NCI-H82 treated with DMSO at 0.1 percent for 48 hours (cell line): ENCODE data around the gene TAF4.
"Not testable (repeated sequence)": the region's sequence is repeated elsewhere in the genome, so short reads cannot be mapped to it uniquely, and the experiment has no call there.

Source experiments
- DNase-seq: peaks from one replicate; lab custom pipeline; 2025; ENCODE audit not compliant: unreplicated experiment; lab: John Stamatoyannopoulos, UW

The TAF4 gene

DNA sequence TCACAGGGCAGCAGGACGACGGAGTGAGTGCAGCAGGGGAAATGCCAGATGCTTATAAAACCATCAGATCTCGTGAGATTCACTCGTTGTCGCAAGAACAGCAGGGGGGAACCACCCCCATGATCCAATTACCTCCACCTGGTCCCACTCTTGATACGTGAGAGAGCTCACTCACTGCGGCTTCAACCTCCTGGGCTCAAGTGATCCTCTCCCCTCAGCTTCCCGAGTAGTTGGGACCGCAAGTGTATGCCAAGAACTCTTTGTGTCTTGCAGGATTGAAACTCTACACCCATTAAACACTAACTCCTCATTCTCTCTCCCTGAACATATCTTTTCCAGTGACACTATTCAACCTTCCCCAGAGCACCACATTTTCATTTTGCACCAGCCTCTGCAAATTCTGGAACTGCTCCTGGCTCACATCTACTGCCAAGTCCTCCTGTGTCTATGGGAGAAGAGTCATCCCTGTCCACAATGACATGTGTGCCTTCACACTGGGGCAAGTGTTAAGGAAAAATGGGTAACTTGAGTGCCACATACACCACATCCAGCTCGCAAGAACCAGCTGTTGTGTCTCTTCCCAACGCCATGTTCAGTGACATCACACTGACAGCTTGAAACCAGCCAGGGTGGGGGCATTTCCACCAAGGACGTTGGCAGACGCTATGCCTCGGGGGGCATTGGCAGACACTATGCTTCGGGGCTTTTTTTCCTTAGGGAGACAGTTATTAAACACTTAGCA is 14.7 kb upstream of the TAF4 start:
- DNase-seq: peak; percentile 20

DNA sequence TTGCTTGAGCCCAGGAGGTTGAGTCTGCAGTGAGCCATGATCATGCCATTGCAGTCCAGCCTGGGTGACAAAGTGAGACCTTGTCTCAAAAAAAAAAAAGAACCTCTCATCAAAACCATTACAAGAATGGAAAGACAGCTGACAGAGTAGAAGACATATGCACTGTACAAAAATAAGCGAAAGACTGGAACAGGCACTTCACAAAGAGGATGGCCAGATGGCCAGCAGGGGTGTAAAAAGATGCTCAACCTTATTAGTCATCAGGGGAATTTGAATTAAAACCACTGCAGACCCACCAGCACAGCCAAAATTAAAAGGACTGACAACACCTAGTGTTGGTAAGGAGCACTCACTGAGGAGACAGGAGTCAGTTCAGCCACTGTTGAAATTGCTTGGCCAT is 13.5 kb upstream of the TAF4 start:
- no peak for DNase-seq

DNA sequence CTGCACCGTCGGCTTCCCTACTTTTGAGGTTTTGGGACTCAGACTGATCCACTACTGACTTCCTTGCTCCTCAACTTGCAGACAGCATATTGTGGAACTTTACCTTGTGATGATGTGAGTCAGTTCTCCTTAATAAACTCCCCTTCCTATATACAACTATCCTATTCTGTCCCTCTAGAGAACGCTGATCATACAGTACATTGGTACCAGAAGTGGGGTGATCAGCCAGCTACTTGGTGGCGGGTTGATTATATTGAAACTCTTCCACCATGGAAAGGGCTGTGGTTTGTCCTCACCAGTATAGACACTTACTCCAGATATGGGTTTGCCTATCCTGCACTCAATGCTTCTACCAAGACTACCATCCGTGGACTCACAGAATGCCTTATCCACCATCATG is 7.6 kb upstream of the TAF4 start:
- no peak for DNase-seq

DNA sequence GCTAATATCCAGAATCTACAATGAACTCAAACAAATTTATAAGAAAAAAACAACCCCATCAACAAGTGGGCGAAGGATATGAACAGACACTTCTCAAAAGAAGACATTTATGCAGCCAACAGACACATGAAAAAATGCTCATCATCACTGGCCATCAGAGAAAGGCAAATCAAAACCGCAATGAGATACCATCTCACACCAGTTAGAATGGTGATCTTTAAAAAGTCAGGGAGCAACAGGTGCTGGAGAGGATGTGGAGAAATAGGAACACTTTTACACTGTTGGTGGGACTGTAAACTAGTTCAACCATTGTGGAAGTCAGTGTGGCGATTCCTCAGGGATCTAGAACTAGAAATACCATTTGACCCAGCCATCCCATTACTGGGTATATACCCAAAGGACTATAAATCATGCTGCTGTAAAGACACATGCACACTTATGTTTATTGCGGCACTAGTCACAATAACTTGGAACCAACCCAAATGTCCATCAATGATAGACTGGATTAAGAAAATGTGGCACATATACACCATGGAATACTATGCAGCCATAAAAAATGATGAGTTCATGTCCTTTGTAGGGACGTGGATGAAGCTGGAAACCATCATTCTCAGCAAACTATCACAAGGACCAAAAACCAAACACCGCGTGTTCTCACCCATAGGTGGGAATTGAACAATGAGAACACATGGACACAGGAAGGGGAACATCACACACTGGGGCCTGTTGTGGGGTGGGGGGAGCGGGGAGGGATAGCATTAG is 6.2 kb upstream of the TAF4 start:
- not testable (repeated sequence) for DNase-seq

DNA sequence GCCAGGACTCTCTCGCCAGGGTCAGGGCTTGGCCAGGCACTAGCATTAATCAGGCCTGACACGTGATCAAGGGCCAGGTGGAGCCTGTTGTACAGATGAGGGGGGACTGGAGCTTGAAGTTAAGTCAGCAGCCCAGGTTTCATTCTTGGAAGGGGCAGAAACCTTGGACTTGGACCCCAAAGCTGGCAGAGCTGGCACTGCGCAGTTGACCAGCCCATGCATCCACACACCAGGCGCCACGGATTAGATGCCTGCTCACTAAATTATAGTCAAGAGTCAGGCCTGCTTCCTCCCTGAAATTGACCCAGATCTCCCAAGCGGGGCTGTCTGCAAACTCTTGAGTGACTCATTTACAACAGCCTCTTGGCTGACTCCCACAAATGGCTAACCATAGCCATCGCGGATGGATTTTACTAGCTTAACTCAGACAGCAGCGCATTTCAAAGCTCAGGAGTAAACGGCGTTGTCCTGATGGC is 4.1 kb upstream of the TAF4 start:
- no peak for DNase-seq

DNA sequence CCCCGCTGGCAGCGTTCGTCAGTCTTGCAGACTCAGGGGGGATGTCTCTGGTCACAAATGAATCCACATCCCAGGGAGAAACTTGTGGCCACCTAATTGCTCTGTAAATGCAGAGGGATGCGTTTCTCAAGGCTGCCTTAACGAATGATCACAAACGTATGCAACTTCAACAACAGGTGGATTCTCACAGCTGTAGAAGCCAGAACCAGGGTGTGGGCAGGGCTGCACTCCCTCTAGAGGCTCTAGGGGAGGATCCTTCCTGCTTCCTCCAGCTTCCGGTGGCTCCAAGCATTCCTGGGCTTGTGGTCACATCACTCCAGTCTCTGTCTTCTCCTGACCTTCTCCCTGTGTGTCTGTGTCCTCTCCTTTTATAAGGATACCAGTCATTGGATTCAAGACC is 3.3 kb upstream of the TAF4 start:
- no peak for DNase-seq

DNA sequence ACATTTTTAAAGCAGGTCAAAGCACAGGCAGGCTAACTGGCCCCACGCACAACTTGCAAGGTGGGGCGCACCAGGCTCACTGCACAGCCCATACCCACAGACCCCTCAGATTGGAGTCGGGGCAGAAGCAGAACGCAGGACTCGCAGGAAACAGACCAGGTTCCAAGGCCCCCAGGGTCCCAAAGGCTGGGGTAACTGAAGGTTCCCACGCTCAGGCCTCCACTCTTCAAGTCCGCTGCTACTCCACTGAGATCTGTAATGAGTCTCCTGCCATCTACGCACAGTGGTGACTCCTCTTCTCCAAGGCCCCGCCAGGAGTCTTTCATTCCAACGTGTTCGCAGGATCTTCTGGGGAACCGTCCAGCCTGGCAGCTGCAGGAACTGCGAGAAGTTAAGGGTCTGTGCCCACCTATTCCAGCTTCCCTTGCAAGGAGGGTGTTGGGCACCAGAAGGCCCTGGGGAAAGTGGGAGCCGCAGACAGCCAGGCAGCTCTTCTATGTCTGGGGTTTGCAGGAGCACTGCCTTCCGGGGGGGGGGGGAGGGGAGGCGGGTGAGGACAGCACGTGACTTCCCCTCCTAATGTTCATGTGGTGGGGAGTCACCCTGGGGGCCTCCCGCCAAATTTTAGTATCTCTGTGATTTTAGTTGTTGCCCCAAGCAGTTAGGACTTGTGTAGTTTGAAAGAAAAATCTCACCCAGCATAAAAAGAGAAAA is 2.0 kb upstream of the TAF4 start:
- DNase-seq: no peak

DNA sequence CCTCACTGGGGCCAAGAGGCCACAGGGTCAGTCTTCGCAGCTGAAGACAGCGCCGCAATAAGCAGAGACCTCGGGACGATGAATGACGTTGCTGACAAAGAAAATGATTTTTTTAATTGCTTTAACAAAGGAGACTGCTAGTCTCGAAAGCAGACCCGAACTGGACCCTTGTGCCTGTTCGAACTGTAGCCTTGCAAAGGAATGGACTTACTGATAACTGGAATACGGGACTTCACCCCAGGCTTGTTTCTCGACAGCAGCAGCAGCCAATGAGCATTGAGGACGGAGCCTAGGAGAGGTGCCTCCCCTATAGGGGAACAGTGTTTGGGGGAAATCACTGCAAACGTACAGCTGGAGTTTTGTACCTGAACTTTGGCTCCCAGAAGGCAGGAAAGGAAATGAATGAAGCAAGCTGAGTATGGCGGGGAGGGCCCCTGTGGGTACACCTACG is 1.3 kb upstream of the TAF4 start:
- no peak for DNase-seq

DNA sequence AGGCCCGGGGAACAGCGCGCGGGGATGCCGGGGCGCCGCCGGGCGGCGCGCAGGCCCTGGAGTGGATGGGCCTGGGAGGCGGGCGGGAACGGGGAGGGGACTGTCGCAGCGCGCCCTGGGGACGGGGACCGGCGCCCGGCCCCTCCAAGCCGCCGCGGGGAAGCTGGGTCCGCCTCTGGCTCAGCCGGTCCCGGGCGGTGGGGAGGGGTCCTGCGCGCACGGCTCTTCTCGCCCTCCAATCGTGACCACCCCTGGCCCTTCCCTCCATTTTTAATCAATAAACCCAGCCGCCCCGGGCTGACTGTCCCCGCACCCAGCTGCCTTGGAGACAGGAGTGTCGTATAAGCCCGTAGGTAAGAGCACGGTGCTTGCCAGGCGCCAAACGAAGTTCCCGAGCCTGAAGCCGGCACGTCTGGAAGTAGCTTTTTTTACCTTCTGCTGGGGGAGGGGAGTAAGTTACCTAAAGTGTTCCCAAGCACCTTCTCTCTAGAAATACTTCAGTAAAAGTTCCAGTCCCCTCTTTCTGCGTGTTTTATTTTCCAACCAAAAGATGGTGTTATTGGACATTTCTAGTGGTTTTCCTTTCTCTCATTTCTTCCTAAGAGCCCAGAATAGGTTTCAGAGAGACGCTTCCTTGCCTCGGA is 780 bp upstream of the TAF4 start:
- DNase-seq: peak; percentile 48

DNA sequence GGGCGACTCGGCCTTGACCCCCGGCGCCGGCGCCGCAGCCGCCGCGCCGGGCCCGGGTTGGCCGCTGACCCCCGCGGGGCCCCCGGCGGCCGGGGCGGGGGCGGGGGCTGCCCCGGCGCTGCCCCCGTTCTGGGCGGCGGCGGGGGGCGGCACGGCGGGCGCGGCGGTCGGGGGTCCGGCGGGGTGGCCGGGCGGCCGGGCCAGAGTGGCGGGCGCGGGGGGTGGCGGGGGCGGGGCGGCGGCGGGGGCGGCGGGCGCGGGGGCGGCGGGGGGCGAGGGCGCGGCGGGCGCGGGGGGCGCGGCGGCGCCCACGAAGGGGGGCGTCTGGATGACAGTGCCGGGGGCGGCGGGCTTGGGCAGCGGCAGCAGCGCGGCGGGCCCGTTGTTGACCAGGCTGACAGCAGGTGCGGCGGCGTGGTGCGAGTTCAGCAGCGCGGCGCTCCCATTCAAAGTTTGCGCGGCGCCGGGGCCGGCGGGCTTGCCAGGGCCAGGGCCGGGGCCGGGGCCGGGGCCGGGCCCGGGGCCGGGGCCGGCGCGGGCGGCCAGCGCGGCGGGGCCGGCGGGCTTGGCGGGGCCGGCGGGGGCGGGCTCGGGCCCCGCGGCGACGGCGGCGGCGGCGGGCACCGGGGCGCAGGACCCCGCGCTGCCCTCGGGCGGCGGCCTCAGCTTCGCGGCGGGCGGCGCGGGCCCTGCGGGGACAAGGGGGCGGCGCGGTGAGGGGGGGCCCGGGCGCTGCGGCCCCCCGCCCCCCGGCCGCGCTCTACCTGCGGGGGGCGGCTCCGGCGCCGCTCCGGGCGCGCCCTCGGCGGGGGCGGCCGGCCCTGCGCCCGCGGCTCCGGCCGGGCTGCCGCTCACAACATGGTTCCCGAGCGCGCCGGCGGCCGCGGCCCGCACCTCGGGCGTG is 659 bp downstream of the TAF4 start:
- DNase-seq: no peak

DNA sequence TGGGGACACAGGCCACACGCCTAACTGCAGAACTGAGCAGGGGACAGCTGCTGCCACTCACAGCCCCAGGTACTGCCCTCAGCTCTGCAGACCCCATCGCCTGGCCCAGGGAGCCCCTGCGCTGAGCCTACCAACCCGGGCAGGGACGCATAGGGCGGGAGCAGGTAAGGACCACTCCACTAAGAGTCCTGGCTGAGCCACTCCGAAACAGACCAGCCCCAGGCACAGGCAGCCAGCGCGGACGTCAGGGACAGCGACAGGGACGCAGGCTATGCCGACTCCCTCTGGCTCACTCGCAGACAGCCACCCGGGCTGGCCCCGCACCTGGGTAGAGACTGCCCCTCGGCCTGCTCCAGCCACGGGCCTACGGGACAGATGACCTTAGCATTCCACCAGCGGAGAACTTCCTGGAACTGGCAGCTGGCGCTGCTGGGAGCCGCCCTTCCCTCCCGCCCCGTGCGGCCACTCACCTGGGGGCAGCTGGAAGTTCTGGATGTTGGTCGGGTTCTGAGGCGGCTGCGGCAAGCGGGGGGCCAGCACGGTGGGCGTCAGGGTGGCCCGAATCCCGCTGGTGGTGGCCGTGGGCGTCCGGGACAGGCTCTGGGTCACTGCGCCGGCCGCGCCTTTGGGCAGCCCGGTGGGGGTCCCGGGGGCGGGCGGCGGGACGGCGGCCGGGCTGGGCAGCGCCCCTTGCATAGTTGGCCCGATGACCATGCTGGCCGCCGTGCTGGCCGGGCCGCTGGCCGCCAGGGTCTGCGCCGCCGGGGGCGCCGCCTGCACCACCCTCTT is 1.5 kb downstream of the TAF4 start:
- no peak for DNase-seq

DNA sequence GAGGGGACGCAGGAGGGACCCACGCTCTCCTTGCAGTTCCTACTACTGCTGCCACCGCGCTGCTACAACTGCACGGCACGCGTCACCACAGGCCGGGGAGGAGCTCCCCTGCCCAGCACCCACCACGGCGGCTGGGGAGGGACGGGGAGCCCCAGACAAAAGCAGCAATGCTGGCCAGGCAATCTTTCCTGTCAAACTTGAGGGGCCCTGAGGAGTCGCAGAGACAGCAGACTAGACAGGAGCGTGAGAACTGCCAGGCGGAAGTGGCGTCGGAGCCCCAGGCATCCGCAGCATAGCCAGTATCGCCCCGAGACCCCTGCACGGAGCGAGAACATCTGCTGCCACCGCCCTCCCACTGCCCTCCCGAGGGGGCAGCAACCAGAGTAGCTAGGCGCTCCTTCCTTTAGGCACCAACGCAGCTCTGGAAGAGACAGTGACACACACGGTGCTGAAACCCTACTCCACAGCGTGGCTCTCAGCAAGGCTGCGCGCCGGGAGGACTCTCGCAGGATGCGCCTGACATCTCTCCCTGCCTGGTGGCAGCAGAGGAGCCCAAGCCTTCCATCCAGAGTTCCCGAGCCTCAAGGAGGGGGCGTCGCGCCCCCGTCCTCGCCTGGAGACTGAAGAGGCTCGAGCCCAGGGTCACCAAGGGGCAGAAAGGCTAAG is 2.2 kb downstream of the TAF4 start:
- DNase-seq: no peak

DNA sequence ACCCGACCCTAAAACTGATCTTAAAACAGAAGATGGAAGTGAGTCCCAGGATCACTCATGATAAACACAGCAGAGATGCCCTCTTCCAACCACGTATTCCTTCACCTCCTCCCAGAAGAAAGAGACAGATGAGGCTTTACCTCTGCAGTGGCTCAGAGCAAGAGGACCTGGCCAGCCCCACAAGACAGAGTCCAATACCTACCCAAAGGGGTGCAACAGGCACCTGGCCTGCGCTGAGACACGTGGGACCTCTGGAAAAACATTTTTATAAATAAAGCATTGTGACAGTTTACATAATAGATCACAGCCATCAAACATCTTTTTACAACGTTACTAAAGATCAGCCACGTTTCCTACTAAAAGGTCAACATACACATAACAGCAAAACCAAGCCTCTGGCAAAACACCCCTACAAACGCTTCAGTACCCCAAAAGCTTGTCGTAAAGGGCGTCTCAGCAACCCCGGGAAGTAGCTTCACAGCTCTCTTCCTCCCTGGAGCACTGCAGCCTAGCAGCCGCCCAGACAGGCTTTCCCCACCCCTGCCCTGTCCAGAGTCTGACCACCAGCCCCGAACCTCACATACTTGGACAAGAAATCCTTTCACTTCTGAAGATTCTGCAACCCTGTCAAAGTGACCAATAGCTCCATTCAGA is 2.9 kb downstream of the TAF4 start:
- DNase-seq: no peak

DNA sequence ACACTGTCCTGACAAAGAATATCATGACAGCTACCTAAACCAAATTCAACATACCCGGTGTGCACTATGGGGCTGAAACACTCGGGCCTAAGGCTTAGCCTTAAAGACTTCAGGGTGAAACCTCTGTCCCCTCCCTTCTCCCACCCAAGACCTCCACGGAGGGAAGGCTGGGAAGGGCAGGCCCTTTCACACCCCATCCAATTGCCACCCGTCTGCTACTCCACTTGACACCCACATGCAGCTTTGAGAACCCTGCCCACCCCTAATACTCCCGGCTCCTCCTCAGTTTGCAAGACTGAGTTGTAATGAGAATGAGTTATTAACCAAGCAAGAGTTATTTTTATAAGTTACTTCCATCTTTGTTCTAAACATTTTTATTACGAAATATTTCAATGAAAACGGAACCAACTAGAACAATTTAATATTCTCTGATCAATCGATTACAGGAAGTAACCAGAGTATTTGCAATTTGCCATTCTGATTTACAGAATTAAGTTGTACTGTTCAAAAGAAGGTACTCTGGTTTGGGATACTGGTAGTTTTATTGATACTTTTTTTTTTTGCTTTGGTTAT is 3.7 kb downstream of the TAF4 start:
- DNase-seq: no peak

DNA sequence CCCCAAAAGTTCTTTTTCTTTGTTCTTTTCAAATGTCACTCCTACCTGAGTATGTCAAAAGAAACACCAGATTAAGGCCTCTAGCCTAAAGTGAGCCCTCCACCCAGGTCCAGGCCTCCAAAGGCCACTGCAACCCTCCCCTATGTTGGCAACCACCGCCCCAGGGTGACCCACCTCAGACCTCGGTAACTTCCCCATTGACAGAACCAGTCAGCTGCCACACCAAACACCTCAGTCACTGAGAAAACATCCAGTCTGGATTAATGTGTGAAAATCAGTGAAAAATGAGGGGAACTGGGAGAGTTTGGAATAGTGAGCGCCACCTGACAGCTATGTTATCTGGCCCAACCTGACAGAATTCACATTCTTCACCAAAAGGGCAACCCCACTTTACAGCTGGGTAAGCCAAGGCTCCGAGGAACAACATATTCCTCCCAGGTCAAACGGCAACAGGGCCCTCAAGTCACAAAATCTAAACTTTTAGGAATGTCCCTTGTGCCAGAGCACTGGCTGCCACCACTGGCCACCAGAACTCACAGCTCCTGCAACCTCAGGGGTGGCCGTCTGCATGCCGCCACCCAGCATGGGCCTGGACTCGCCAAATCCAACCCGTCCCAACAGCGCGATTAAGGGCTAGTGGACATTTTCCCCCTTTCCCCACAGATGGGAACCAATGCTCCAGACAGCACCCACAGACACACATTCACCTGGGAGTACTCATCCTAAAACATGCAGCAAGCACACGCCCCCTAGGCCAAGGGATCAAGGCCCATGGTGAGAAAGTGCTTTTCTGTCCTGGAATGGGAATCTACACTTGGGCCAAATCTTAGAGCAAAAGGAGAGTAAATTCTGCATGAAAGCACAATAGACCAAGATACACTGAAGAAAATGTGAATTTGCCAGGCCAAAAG is 4.8 kb downstream of the TAF4 start:
- DNase-seq: no peak

DNA sequence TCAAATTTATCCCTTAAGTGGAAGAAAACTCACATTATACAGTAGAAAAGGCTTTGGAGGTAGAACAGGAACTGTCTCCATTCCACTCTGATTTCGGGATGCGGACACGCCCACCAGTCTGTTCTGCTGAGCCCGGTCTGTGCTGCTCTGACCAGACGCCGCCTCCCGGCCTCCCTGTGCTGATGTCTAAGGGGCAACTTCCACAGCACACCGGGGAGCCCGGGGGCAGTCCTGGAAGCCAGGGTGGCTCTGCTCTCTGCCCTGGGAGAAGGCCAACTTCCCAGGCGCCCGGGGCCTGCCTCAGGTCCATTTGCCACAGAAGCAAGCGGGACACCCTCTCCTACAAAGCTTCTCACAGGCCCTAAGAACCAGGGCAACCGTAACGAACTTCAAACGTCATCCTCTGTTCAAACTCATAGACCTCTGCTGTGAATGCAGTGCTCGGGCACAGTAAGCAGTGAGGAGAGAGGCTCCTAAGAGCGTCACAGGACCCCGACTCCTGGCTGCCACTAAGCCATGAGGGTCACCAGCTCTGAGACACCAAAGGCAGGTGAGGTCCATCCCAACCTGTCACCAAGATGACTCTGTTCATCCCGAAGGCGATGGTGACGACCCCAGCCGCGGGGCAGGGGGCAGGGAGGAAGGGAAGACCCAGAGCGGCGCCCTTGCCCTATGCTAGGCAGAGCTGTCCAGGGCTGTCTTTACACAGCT is 5.6 kb downstream of the TAF4 start:
- DNase-seq: no peak
